ENCODE measurements around the gene PAX4.

The PAX4 gene

DNA sequence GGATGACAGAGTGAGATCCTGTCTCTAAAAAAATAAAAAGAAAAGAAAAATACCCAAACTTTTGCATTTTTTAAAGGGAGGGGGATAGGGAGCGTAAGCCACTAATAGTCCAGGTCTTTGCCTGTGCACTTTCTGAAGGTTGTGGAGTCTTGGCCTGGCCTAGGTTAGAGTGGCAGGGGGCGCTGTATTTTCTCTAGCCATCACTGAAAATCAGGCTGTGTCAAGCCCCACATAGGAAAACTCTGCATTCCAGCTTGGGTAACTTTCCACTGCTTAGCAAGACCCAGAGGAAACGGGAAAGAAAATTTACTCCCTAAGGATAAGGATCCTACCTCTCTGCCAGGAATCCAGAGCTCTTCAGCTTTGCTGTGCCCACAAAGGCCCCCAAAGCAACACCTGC lies 10.5 kb upstream of the PAX4 start:
- H3K27me3 ChIP-seq (ENCODE audit: insufficient read depth, poor library complexity, severe bottlenecking), result no peaks in the 10 kb centered on the region
- no peak for DNase-seq (ENCODE audit: low read depth in 1 of 2, low spot score in 1 of 2)
- no peak for TF ChIP-seq GABPA (IDR thresholded peaks at IDR 0.05; ENCODE audit: low read depth)
- TF ChIP-seq, protein P1, sequence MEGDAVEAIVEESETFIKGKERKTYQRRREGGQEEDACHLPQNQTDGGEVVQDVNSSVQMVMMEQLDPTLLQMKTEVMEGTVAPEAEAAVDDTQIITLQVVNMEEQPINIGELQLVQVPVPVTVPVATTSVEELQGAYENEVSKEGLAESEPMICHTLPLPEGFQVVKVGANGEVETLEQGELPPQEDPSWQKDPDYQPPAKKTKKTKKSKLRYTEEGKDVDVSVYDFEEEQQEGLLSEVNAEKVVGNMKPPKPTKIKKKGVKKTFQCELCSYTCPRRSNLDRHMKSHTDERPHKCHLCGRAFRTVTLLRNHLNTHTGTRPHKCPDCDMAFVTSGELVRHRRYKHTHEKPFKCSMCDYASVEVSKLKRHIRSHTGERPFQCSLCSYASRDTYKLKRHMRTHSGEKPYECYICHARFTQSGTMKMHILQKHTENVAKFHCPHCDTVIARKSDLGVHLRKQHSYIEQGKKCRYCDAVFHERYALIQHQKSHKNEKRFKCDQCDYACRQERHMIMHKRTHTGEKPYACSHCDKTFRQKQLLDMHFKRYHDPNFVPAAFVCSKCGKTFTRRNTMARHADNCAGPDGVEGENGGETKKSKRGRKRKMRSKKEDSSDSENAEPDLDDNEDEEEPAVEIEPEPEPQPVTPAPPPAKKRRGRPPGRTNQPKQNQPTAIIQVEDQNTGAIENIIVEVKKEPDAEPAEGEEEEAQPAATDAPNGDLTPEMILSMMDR (IDR thresholded peaks at IDR 0.05; ENCODE audit: insufficient read depth, low read length), result no peak
- TF ChIP-seq, protein P2, sequence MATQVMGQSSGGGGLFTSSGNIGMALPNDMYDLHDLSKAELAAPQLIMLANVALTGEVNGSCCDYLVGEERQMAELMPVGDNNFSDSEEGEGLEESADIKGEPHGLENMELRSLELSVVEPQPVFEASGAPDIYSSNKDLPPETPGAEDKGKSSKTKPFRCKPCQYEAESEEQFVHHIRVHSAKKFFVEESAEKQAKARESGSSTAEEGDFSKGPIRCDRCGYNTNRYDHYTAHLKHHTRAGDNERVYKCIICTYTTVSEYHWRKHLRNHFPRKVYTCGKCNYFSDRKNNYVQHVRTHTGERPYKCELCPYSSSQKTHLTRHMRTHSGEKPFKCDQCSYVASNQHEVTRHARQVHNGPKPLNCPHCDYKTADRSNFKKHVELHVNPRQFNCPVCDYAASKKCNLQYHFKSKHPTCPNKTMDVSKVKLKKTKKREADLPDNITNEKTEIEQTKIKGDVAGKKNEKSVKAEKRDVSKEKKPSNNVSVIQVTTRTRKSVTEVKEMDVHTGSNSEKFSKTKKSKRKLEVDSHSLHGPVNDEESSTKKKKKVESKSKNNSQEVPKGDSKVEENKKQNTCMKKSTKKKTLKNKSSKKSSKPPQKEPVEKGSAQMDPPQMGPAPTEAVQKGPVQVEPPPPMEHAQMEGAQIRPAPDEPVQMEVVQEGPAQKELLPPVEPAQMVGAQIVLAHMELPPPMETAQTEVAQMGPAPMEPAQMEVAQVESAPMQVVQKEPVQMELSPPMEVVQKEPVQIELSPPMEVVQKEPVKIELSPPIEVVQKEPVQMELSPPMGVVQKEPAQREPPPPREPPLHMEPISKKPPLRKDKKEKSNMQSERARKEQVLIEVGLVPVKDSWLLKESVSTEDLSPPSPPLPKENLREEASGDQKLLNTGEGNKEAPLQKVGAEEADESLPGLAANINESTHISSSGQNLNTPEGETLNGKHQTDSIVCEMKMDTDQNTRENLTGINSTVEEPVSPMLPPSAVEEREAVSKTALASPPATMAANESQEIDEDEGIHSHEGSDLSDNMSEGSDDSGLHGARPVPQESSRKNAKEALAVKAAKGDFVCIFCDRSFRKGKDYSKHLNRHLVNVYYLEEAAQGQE (IDR thresholded peaks at IDR 0.05; ENCODE audit: insufficient replicate concordance, low read depth), result no peak
- TF ChIP-seq SPI1 (IDR thresholded peaks at IDR 0.05; ENCODE audit: borderline replicate concordance, low read depth), result no peak
- no peak for TF ChIP-seq POLR2AphosphoS5 (IDR thresholded peaks at IDR 0.05; ENCODE audit: low read depth)
- no peak overlapping the region for H3K27ac ChIP-seq (replicated peaks)
- H3K4me3 ChIP-seq (replicated peaks; ENCODE audit: insufficient read depth, low read length), result no peak overlapping the region

DNA sequence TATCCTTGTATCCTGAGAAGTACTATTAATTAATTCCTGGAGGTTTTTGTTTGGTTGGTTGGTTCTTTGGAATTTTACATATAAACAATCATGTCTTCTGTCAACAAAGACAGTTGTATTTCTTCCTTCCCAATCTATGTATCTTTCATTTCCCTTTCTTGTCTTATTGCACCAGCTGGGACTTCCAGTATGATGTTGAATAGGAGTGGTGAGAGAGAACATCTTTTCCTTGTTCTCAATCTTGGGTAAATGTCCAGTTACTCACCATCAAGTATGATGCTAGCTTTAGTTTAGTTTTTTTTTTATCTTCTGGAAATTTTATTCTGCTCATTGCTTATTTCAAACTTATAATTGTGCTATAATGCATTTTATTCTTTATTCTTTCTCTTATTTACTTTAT lies 7.4 kb upstream of the PAX4 start:
- no peak for TF ChIP-seq GABPA (IDR thresholded peaks at IDR 0.05; ENCODE audit: low read depth)
- TF ChIP-seq, protein P2 (IDR thresholded peaks at IDR 0.05; ENCODE audit: insufficient replicate concordance, low read depth), result no peak
- TF ChIP-seq, protein P1 (IDR thresholded peaks at IDR 0.05; ENCODE audit: insufficient read depth, low read length), result no peak
- no peak for TF ChIP-seq SPI1 (IDR thresholded peaks at IDR 0.05; ENCODE audit: borderline replicate concordance, low read depth)
- TF ChIP-seq POLR2AphosphoS5 (IDR thresholded peaks at IDR 0.05; ENCODE audit: low read depth), result no peak
- Histone ChIP-seq H3K27me3 (ENCODE audit: insufficient read depth, poor library complexity, severe bottlenecking) (peaks cover 8% of the 10 kb centered on the region), H3K4me3 (replicated peaks; ENCODE audit: insufficient read depth, low read length) (no peak overlapping the region), H3K27ac (replicated peaks) (no peak overlapping the region)
- DNase-seq (ENCODE audit: low read depth in 1 of 2, low spot score in 1 of 2), result no peak

DNA sequence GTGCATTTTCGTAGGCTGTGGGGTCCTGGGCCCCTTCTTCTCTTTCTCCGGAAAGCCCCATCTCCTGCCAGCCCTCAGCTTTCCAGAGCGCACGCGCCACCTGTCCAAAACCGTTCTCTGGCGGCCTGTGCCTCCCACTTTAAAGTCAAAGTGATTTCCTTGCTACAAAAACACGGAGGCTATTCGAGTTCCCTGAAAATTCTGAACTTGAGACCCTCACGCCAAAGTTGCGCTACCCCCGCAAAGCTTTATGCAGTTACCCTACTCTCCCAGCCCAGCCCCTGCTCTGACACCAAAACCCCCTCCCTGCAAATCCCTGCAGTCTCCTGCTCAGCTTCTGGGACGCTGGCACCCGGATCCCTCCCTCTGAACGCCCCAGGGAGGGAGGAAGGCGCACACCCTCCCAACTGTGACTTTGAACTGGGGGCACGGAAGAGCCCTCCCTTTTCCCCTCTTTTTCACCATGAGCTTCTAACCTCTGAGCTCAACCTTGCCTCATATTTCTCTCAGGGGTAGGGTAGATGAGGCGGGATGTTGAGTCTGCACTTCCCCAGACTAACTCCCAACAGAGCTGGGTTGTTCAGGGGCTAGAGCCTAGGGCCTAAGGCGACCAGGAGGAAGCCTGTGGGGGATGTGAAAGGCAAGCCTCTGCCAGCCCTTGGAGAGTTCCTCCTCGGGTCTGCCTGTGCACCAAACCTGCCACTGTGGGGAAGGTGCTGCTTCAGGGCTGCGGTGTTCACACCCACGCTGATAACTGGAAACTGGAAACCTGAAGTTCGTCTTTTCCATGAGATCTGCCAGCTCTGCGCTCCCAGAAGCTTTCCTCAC lies 2.7 kb upstream of the PAX4 start:
- DNase-seq (ENCODE audit: low read depth in 1 of 2, low spot score in 1 of 2), result peak; percentile 21 to 57
- Histone ChIP-seq H3K27me3 (ENCODE audit: insufficient read depth, poor library complexity, severe bottlenecking) (peaks cover 46% of the 10 kb centered on the region), H3K4me3 (replicated peaks; ENCODE audit: insufficient read depth, low read length) (no peak overlapping the region), H3K27ac (replicated peaks) (no peak overlapping the region)
- TF ChIP-seq, protein P1 (IDR thresholded peaks at IDR 0.05; ENCODE audit: insufficient read depth, low read length), result no peak
- TF ChIP-seq GABPA (IDR thresholded peaks at IDR 0.05; ENCODE audit: low read depth) (no peak), SPI1 (IDR thresholded peaks at IDR 0.05; ENCODE audit: borderline replicate concordance, low read depth) (no peak; the same call in 1 of the 2 replicates), POLR2AphosphoS5 (IDR thresholded peaks at IDR 0.05; ENCODE audit: low read depth) (no peak)
- TF ChIP-seq, protein P2 (IDR thresholded peaks at IDR 0.05; ENCODE audit: insufficient replicate concordance, low read depth), result no peak
